Heart left ventricle (tissue), 13 donors: ENCODE measurements around the gene AGFG2.

Source experiments
- CTCF ChIP-seq, 12 donors: fragments of 200-600 bp; sonication (generic) in 4 of 12; IDR thresholded peaks; one replicate each; pipeline versions ENCODE4 v1.5.0 to v1.8.0; 2018 to 2022; ENCODE audit warnings: antibody characterized with exemption in 12 of 12, mild to moderate bottlenecking in 5 of 12
- POLR2A ChIP-seq, 2 donors: fragments of 450-650 bp; IDR thresholded peaks; one replicate each; pipeline ENCODE4 v1.6.1; 2017; ENCODE audit warnings: antibody characterized with exemption in 2 of 2, mild to moderate bottlenecking in 2 of 2, moderate library complexity in 2 of 2
- donor health status: ischemic (EF 13 %, LVEDD 7.1; RV severe dilation, severe dysfunction).
- donor health status: DM: no; HTN: yes; CAD: no.
- donor health status: DM: no; HTN: no; CAD: no.
- donor health status: ischemic (EF 25% LVEDD 6.9; RV normal size, moderate dysfunction).
- donor health status: ischemic (EF 25% LVEDD 5.7; RV mildly dilated, moderate dysfunction).
- donor health status: ischemic (EF 35%, LVEDD 5.7; RV mildly dilated, moderate dysfunction).
- donor health status: nonischemic (EF 11% LVEDD 7.7; RV severe dilation, severe dysfunction).
- donor health status: DM: yes; HTN: yes; CAD: no.
- donor health status: PGD.
- donor health status: ischemic (EF 29% LVEDD 5.4; RV normal size, mild dysfunction).
- donor health status: nonischemic (EF 23%, LVEDD 6.1; RV moderate dilation, normal function).

GRCh38 chr7:100496509-100496908 is 42.5 kb upstream of the AGFG2 start:
- TF ChIP-seq CTCF (IDR thresholded peaks at IDR 0.05) (no peak), POLR2A (IDR thresholded peaks at IDR 0.05) (no peak)
